GM21825 (cell line): ENCODE results near the gene HYAL1.
"Not testable (repeated sequence)": the region's sequence is repeated elsewhere in the genome, so short reads cannot be mapped to it uniquely, and the experiment has no call there.

Source experiments
- ATAC-seq: cut with Tn5 transposase; IDR thresholded peaks from one replicate; pipeline ENCODE4 v1.9.1; 2021; ENCODE audit warnings: mild to moderate bottlenecking, moderate library complexity; ENCODE audit not compliant: unreplicated experiment

The HYAL1 gene

DNA sequence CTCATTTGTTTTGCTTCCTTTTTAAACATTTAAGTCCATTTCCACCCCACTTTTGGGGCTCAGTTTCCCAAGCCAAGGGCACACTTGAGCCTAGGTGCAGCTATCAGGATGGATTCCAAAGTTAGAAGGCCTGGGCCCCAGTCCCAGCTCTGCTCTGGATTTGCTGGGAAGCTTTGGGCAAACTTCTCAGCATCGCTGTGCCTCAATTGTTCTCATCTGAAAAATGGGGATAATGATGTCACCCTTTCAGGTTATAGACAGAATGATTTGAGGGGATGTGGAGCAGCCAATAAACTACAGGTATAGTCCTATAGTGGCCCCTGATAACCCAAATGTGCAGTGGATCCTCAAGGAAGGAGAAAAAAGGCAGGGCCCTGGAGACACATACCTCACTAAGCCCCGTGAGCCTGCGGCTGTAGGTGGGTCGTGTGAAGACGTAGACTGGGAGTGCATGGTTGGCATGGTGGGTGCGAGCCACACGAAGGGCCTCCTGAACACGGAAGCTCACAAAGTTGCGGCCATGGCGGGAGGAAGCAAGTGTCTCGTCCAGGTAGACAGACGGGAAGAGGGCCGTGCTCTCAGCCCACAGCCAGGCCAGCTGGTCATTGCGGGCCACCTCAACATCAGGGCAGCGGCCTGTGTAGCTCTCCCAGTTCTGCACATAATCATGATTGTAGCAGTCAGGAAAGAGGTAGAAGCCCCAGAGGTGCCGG, 16.0 kb upstream of the HYAL1 start:
- no peak for ATAC-seq

DNA sequence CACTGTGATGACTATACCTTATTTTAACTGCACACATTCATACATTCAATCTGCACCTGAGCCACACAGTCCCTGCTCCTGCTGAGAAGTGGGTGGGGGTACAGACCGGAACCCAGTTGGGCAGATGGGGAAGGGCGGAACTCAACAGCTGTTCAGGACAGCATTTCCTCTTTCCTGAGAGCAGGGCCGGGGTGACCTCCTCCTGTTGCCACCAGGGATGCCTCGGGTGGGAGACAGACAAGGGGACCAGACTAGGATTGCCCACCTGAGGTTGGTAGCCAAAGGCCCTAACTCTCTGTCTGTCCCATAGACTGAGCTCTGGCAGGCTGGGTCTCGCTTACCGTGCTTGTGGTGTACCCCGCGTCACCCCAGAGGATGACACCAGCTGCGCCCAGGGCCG, 15.2 kb upstream of the HYAL1 start:
- ATAC-seq, result no peak

DNA sequence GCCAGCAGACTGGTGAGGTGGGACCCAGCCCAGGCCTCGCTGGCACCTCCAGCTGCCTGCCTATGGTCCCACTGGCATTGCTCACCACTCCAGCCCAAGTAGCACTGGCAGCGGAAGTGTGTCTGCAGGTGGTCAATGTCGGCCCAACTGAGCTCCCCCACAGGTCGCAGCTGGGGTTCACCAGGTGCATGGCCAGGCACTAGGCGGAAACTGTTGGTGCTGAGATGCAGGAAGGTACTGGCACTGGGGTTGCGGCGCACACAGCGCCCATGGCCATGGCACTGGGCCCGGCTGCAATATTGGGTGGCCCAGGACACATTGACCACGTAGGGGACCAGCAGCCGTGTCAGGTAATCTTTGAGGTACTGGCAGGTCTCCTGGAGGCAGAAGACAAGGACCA, 14.8 kb upstream of the HYAL1 start:
- no peak for ATAC-seq

DNA sequence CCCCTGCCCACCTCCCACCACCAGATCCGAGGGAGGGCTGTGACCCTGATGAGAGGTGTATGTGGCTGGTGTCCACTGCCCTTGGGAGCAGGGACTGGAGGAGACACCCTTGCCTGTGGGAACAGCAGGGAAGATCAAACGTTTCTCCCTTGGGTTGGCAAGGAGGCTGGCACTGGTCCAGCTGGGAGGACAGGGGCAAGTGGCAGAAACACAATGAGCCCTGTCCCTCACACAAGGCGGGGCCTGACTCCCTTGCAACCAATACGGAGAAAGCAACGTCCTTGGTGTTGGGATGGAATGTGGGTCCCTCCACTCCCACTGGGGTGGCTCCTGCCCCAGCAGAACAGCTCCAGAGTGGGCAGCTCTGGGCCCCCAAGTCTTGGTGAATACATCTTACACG, 13.9 kb upstream of the HYAL1 start:
- ATAC-seq, result no peak

GRCh38 chr3:50316657-50317242, 13.4 kb upstream of the HYAL1 start:
- no peak for ATAC-seq

- ATAC-seq, result no peak
Observed at GRCh38 chr3:50314816-50315215, 11.4 kb upstream of the HYAL1 start.

- no peak for ATAC-seq
Observed at GRCh38 chr3:50314342-50314741, 11.0 kb upstream of the HYAL1 start.

- ATAC-seq, result not testable (repeated sequence)
Observed at GRCh38 chr3:50312041-50312440, 8.7 kb upstream of the HYAL1 start.

DNA sequence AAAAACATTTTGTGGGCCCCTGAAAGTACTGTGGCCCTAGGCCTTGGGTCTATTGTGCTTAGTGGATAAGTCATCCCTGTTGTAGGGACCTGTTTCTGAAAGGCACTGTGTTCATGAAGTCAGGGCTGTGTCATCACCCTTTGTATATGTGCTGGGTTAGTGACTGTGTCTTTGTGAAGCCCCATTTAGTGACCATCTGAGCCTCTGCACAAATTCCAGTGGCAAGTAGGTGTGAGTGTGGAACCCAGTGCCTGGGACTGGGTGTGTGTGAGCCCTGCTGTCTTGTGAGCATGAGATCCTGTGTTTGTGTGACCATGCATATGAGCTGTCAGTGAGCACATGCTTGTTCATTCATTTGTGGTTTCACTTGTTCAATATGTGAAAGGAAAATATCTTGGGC, 1.2 kb upstream of the HYAL1 start:
- no peak for ATAC-seq

DNA sequence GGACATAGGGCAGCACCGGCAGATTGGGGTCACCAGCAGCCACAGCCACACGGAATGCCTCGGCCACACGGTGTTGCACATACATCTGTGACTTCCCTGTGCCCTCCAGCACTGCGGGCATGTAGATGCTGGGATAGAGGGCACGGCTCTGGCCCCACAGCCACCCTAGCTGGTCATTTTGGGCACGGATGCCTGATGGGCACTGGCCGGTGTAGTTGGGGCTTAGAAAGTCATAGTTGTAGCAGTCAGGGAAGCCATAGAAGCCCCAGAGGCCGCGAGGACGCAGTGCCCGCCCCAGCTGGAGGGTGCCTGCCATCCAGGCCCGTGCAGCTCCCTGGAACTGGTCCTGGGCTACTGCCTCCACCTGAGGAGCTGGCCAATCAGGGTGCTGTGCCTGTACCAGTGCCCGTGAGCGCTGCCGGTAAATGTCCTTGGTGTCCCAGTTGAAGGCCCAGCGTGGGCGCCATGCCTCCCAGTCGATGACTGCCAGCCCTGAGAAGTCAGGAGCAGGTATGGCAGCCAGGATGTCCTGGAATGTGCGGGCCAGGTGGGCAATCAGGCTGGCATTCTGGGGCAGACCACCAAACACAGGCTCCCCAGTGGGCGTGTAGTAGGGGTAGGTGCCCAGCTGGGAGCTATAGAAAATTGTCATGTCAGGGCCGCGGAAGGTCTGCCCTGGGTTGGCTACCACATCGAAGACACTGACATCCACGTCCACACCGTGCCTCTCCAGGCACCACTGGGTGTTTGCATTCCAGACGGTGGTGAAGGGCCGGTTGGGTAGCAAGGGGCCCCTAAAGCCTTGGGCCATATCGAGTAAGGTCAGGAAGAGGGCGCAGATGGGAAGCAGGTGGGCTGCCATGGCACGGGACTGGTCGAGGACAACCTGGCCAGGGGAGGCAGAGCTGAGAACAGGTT, 1.0 kb downstream of the HYAL1 start:
- no peak for ATAC-seq

- no peak for ATAC-seq
Observed at GRCh38 chr3:50300681-50301254, 2.6 kb downstream of the HYAL1 start.

DNA sequence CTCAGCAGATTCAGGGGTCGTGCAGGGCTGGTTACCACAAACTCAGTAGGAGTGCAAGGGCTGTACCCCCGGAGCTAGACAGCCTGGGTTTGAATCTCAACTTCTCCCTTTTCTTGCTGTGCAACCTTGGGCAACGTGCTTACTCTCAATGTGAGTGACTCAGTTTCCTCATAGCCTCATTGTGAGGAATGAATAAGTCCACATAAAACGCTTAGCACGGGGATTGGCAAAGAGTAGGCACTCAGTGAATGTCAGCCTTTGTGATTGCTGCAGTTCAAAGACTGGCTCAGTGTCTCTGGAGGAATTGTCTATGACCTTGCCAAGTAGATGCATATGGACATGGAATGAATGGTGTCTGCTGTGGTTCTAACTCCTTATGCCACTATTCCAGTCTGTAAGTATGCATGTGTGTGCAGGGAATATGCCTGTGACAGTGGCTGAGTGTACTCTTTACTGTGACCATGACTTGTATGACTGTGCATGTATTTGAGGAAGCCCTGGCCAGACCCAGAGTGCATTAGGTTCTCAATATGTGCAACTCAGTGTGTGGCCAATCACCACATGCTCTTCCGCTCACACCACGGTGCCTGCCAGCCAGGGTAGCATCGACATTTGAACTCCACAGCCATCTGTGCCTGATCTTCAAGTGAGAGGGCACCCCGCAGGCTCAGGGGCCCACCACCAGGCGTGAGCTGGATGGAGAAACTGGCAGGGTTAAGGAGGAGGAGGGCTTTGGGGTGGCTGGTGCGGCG, 3.3 kb downstream of the HYAL1 start:
- no peak for ATAC-seq

DNA sequence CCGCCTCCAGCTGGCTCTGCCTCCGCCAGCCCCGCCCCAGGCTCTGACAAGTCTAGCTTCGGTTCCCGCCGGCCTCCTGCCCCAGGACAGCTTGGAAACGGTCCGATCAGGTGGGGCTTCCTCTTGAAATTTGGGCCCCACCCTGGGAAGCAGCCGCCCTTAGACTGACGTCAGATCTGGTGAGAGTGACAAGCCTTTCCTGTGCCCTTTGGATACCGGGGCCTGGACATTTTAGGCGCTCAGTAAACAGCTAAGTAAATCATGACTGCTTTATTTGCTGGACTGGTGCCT, 3.8 kb downstream of the HYAL1 start:
- ATAC-seq, result no peak

GRCh38 chr3:50298836-50299637, 4.3 kb downstream of the HYAL1 start, which contains the start of the genes HYAL3 and NAA80:
Gene HYAL3, minus strand, starts transcription at chr3:50299405. Its CDS starts 3,803 bp downstream, at chr3:50295602.
Gene NAA80, minus strand, starts transcription at chr3:50299405. Its CDS starts 1,942 bp downstream, at chr3:50297463.
- ATAC-seq, result peak; percentile 82

- ATAC-seq, result no peak
Observed at GRCh38 chr3:50297896-50298725, 5.3 kb downstream of the HYAL1 start.

DNA sequence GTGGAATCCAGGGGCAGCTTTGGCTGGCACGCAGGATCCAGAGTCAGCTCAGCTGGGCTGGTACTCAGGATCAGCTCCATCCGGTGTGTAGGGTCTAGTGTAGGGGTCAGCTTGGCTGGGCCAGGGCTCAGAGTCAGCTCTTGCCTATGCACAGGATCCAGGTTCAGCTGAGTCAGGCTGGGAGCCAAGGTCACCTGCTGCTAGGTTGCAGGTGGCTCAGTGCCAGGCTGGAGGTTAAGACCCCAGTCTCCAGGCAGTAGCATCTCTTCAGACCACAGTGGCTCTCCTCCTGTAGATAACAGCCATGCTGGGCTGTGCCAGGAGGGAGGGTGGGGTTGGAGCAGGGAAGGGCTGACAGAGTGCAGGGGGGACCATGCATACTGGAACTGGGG, 6.0 kb downstream of the HYAL1 start:
- ATAC-seq, result no peak

DNA sequence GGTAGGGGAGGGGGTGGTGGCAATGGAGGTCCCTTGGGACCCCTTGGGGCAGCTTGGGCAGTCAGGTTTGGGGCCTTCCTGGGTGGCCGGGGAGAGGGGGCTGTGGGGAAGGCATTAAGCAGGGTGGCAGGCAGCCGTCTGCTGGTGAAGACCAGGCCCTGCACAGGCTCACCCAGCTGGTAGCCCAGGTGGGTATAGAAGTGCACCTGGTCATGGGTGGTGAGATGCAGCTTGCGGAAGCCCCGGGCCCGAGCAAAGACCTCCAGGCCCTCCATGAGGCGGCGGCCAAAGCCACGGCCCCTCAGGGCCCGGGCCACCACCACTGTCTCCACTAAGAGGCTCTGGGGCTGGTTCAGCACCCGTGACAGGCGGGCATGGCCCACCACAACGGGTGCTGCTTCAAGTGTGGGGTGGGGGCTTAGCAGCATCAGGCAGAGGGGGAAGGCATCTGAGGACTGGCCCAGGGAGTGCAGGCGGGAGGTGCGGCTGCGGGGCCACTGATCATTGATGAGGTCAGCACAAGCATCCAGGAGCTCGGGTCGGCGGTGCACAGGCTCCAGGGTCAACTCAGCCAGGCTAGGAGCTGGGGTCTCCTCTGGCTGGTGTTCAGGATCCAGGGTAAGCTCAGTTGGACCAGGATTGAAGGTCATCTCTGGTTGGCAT, 6.5 kb downstream of the HYAL1 start:
- ATAC-seq, result no peak

DNA sequence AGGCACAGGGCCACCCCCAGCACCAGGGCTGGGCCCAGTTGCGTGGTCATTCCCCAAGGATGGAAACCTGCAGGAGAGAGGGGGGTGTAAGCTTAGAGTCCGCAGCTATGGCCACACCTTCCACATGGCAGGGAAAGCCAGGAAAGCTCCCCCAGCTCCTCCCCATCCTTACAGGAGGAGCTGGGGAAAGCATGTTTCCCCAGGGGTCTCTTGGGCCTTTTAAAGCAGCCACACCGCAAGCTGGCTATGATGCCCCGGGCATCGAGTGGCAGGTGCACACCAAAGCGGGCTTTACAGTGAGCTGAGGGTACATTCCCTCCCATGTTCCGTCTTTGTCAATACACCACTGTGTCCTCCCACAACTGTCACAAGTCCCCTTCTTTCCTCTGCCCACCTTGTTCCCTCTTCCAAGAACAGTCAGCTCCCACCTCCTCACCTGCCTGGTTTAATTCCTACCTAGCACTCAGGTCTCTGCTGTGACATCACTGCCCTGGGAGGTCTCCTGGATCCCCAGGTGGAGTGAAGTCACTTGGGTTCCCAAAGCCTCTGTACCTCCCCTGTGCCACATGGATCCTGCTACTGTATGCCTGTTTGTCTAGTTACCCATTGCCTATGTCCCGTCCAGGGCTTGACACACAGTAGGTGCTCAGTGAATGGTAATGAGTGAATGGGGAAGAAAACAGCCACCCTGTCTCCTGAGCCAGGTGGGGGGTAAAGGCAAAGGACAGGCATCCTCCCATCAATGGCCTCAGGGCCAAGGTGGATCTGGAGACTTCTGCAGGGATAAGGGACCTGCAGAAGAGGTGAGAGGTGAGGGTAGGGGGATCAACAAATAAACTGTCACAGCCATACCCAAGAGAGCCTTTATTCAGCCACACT, 7.6 kb downstream of the HYAL1 start:
- ATAC-seq, result no peak
